ENCODE results near the gene GNL3. TPM values are rescaled to one million over a fixed set of nuclear protein-coding genes. Genes with fewer than 3 reads are reported as not detected.

Gene GNL3
- total RNA-seq, 1 experiment from 2014 or later = 205 TPM

DNA sequence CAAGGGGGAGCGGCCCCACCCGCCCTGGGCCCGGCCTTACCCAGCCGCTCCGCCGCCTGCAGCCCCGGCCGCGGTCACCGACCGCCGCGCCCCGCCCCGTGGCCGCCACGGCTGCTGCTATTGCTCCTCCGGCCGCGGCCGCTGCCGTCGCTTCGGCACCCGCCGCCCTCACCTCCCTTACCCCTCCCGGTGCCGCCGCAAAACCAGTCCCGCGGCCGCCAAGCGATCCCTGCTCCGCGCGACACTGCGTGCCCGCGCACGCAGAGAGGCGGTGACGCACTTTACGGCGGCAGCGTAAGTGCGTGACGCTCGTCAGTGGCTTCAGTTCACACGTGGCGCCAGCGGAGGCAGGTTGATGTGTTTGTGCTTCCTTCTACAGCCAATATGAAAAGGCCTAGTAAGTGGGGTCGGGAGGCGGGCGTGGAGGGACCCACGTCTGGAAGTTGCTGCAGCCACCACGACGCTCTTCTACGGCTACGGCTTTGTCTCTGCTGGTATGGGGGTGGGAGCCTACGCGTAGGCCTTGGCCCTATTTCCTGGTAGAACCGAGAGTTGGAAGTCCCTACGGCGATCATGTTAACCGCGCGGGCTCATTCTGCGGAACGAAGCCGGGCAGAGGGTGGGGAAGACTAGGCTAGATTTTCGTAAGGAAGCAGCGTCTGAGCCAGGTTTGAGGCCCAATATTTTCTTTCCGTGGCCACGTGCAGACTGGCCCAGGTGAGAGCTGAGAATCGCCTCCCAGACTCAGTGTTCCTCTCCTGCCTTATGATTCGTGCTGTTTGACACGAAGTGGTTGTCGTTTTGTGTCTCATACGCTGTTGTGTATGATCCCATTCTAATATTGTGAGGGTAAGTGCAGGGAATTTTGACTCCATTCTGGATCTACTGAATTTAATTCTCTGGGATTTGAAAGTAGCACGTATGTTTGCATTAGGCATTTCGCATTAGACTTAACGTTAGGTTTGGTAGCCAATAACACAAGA, at the start of gene GNL3, which contains the start of gene PBRM1 (continued):
- TF ChIP-seq, protein P1, sequence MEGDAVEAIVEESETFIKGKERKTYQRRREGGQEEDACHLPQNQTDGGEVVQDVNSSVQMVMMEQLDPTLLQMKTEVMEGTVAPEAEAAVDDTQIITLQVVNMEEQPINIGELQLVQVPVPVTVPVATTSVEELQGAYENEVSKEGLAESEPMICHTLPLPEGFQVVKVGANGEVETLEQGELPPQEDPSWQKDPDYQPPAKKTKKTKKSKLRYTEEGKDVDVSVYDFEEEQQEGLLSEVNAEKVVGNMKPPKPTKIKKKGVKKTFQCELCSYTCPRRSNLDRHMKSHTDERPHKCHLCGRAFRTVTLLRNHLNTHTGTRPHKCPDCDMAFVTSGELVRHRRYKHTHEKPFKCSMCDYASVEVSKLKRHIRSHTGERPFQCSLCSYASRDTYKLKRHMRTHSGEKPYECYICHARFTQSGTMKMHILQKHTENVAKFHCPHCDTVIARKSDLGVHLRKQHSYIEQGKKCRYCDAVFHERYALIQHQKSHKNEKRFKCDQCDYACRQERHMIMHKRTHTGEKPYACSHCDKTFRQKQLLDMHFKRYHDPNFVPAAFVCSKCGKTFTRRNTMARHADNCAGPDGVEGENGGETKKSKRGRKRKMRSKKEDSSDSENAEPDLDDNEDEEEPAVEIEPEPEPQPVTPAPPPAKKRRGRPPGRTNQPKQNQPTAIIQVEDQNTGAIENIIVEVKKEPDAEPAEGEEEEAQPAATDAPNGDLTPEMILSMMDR (IDR thresholded peaks at IDR 0.05 in 2 of 3, conservative IDR thresholded peaks at IDR 0.05 in 1 of 3; ENCODE audit: borderline replicate concordance in 1 of 3, insufficient read depth in 1 of 3, low read depth in 2 of 3, low read length in 2 of 3) = no peak
- TF ChIP-seq CEBPB (IDR thresholded peaks at IDR 0.05; ENCODE audit: low read depth) (no peak), SRF (IDR thresholded peaks at IDR 0.05; ENCODE audit: low read depth) (no peak; the same call in 1 of the 2 replicates), TCF7L2 (IDR thresholded peaks at IDR 0.05; ENCODE audit: borderline replicate concordance, extremely low read depth, insufficient read depth, insufficient read length) (no peak)

GRCh38 chr3:52636673-52637072, 49.2 kb upstream of the GNL3 start:
- H3K27me3 ChIP-seq (ENCODE audit: insufficient read depth, low read length) = no peaks in the 10 kb centered on the region
- peak; percentile 58 for ATAC-seq

More at GRCh38 chr3:52636673-52637072, 49.2 kb upstream of the GNL3 start:
- H3K4me1 ChIP-seq (ENCODE audit: control insufficient read depth in 1 of 2, insufficient read depth in 2 of 2, low read length in 2 of 2) = peaks cover 12 to 16% of the 10 kb centered on the region in 2 experiments; a peak in 3 of 4 replicates
- H2AFZ ChIP-seq (ENCODE audit: low read depth, low read length, poor library complexity, severe bottlenecking) = no peak overlapping the region
- no peaks in the 10 kb centered on the region for H3K79me2 ChIP-seq (ENCODE audit: insufficient read depth, low read length)
- no peak overlapping the region for H3K9ac ChIP-seq (ENCODE audit: low read length)
- H3K27ac ChIP-seq (ENCODE audit: low read depth, low read length) = peak overlapping the region; percentile 36; the same call in 1 of the 2 replicates
- ChIA-PET POLR2A (interaction anchor here (0.9 kb wide), 1 partner anchor 99 kb away, joined by 3 read pairs; no protein-coding TSS in a partner anchor), CTCF (no interaction called here), RAD21 (ENCODE audit: low non-redundant PET in 1 of 2, low total read pairs in 2 of 2, uncharacterized antibody in 2 of 2, unreplicated experiment in 2 of 2) (interaction anchor here in 1 of 2 experiments (0.7 kb wide), 1 partner anchor 183 kb away, joined by 3 read pairs; no protein-coding TSS in a partner anchor)
- H3K4me3 ChIP-seq (replicated peaks in 1 of 2; ENCODE audit: low read depth in 1 of 2, low read length in 2 of 2) = no peak overlapping the region
- H3K36me3 ChIP-seq (ENCODE audit: control insufficient read depth in 1 of 2, insufficient read depth in 2 of 2, low read length in 2 of 2) = peaks cover 25 to 29% of the 10 kb centered on the region in 2 experiments; a peak in 3 of 4 replicates
- no peaks in the 10 kb centered on the region for H4K20me1 ChIP-seq (ENCODE audit: insufficient read depth)
- H3K9me2 ChIP-seq (ENCODE audit: insufficient read depth) = no peaks in the 10 kb centered on the region
- BruUV-seq (replicated peaks) = no TSS peak
- peak; percentile 19 for DNase-seq (ENCODE audit: low read depth, low spot score)
- H3K4me2 ChIP-seq (ENCODE audit: low read length) = peak overlapping the region; percentile 55
- no peaks in the 10 kb centered on the region for H3K9me3 ChIP-seq (ENCODE audit: control insufficient read depth in 1 of 2, insufficient read depth in 1 of 2, low read depth in 1 of 2, low read length in 2 of 2)
- intact Hi-C loops (cut with micrococcal nuclease) = no loop called here
- no peak for TF ChIP-seq TCF7L2 (IDR thresholded peaks at IDR 0.05; ENCODE audit: borderline replicate concordance, extremely low read depth, insufficient read depth, insufficient read length)
- peak; percentile 25; the same call in 1 of the 2 replicates for TF ChIP-seq FOSL1 (IDR thresholded peaks at IDR 0.05; ENCODE audit: low read depth)

All from HCT116 (cell line).